GM18508 (cell line): ENCODE results near the gene BMPR1A.

Experiments used
- ATAC-seq: cut with Tn5 transposase; IDR thresholded peaks from one replicate; pipeline ENCODE4 v1.9.1; 2021; ENCODE audit warnings: moderate number of reproducible peaks; ENCODE audit not compliant: insufficient read depth, unreplicated experiment

Gene BMPR1A

GRCh38 chr10:86960003-86960862 lies 203.8 kb downstream of the BMPR1A start:
- ATAC-seq = peak; percentile 64

- ATAC-seq = no peak
Measured at GRCh38 chr10:86960863-86961434, 204.5 kb downstream of the BMPR1A start.

GRCh38 chr10:86961481-86962091 lies 205.2 kb downstream of the BMPR1A start:
- no peak for ATAC-seq

- ATAC-seq = no peak
Measured at GRCh38 chr10:86962136-86962980, 205.9 kb downstream of the BMPR1A start.

- ATAC-seq = no peak
Measured at GRCh38 chr10:86962981-86963310, 206.5 kb downstream of the BMPR1A start.

GRCh38 chr10:86963341-86963919 lies 207.0 kb downstream of the BMPR1A start:
- ATAC-seq = no peak

- ATAC-seq = no peak
Measured at GRCh38 chr10:86964061-86964846, 207.8 kb downstream of the BMPR1A start.

- no peak for ATAC-seq
Measured at GRCh38 chr10:86964847-86965190, 208.4 kb downstream of the BMPR1A start.

GRCh38 chr10:86965986-86966654 lies 209.7 kb downstream of the BMPR1A start:
- no peak for ATAC-seq

- no peak for ATAC-seq
Measured at GRCh38 chr10:86967481-86967941, 211.1 kb downstream of the BMPR1A start.

GRCh38 chr10:86968271-86968993 lies 212.0 kb downstream of the BMPR1A start, which contains the start of gene ADIRF:
Gene ADIRF (plus strand): TSS chr10:86968482. CDS start chr10:86968545, 63 bp downstream.
- no peak for ATAC-seq

- no peak for ATAC-seq
Measured at GRCh38 chr10:86968994-86969355, 212.6 kb downstream of the BMPR1A start.

- no peak for ATAC-seq
Measured at GRCh38 chr10:86969421-86970041, 213.1 kb downstream of the BMPR1A start.

GRCh38 chr10:86970162-86970981 lies 214.0 kb downstream of the BMPR1A start:
- no peak for ATAC-seq

- no peak for ATAC-seq
Measured at GRCh38 chr10:86970982-86971231, 214.5 kb downstream of the BMPR1A start.

- ATAC-seq = peak; percentile 54
Measured at GRCh38 chr10:86971232-86971991, 215.0 kb downstream of the BMPR1A start.
